Measurements from ENCODE around the gene BTLA.
"Not testable (repeated sequence)": the region's sequence is repeated elsewhere in the genome, so short reads cannot be mapped to it uniquely, and the experiment has no call there.

The BTLA gene

GRCh38 chr3:112498914-112499711 lies at the start of gene BTLA:
TSS of gene BTLA (minus strand) at chr3:112499472. CDS start at chr3:112499358, 114 bp downstream.
- DNase-seq, result no peak
- Histone ChIP-seq H3K4me3 (ENCODE audit: low read depth, low read length) (no peak within 1 kb of the TSS), H3K9me3 (ENCODE audit: severe bottlenecking) (no peaks in the 10 kb centered on the region), H3K27me3 (ENCODE audit: insufficient read depth, low read depth, severe bottlenecking) (no peaks in the 10 kb centered on the region), H3K36me3 (no peaks in the 10 kb centered on the region), H3K27ac (no peak within 1 kb of the TSS)
- TF ChIP-seq CTCF (IDR thresholded peaks at IDR 0.05; ENCODE audit: low read depth, low read length), result no peak

DNA sequence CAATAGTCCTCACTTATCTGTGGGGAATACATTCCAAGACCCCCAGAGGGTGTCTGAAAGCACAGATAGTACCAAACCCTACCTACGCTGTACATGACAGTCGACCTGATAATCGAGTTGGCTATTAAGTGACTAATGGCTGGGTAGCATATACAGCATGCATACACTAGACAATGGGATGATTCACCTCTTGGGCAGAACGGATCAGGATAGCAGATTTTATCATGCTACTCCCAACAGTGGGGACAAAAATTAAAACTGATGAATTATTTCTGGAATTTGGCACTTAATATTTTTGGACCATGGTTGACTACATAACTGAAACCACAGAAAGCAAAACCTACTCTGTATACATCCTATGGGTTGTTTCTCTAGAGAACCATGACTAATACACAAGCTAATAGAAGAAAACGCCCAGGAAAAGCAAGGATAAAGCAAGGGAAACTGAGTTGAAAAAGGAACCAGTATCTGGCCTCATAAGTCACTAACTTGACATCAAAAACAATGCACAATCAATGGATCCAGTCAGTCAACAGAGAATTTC lies 47.0 kb upstream of the BTLA start:
- Histone ChIP-seq H3K36me3 (peaks cover 38% of the 10 kb centered on the region), H3K9me3 (ENCODE audit: severe bottlenecking) (no peaks in the 10 kb centered on the region), H3K27ac (no peak overlapping the region), H3K27me3 (ENCODE audit: insufficient read depth, low read depth, severe bottlenecking) (no peaks in the 10 kb centered on the region), H3K4me3 (ENCODE audit: low read depth, low read length) (no peak overlapping the region)
- no peak for DNase-seq
- TF ChIP-seq CTCF (IDR thresholded peaks at IDR 0.05; ENCODE audit: low read depth, low read length), result no peak

GRCh38 chr3:112539825-112540650 lies 40.8 kb upstream of the BTLA start:
- no peak for DNase-seq
- Histone ChIP-seq H3K36me3 (peaks cover 26% of the 10 kb centered on the region), H3K4me3 (ENCODE audit: low read depth, low read length) (no peak overlapping the region), H3K9me3 (ENCODE audit: severe bottlenecking) (no peaks in the 10 kb centered on the region), H3K27me3 (ENCODE audit: insufficient read depth, low read depth, severe bottlenecking) (no peaks in the 10 kb centered on the region), H3K27ac (no peak overlapping the region)
- no peak for TF ChIP-seq CTCF (IDR thresholded peaks at IDR 0.05; ENCODE audit: low read depth, low read length)

GRCh38 chr3:112531358-112531781 lies 32.1 kb upstream of the BTLA start:
- Histone ChIP-seq H3K4me3 (ENCODE audit: low read depth, low read length) (no peak overlapping the region), H3K9me3 (ENCODE audit: severe bottlenecking) (no peaks in the 10 kb centered on the region), H3K36me3 (peaks cover 17% of the 10 kb centered on the region), H3K27ac (no peak overlapping the region), H3K27me3 (ENCODE audit: insufficient read depth, low read depth, severe bottlenecking) (no peaks in the 10 kb centered on the region)
- DNase-seq, result no peak
- TF ChIP-seq CTCF (IDR thresholded peaks at IDR 0.05; ENCODE audit: low read depth, low read length), result no peak

GRCh38 chr3:112530573-112530972 lies 31.3 kb upstream of the BTLA start:
- no peak overlapping the region for H3K27ac ChIP-seq
- H3K27me3 ChIP-seq (ENCODE audit: insufficient read depth, low read depth, severe bottlenecking), result no peaks in the 10 kb centered on the region
- no peak overlapping the region for H3K4me3 ChIP-seq (ENCODE audit: low read depth, low read length)
- no peak for DNase-seq
- peaks cover 13% of the 10 kb centered on the region for H3K36me3 ChIP-seq
- no peaks in the 10 kb centered on the region for H3K9me3 ChIP-seq (ENCODE audit: severe bottlenecking)
- no peak for TF ChIP-seq CTCF (IDR thresholded peaks at IDR 0.05; ENCODE audit: low read depth, low read length)

- H3K36me3 ChIP-seq; H3K27ac ChIP-seq; H3K27me3 ChIP-seq (ENCODE audit: insufficient read depth, low read depth, severe bottlenecking); H3K9me3 ChIP-seq (ENCODE audit: severe bottlenecking); H3K4me3 ChIP-seq (ENCODE audit: low read depth, low read length); DNase-seq: not testable (repeated sequence)
These were observed 24.9 kb upstream of the BTLA start for GRCh38 chr3:112524127-112524526.
